SK-N-SH treated with all-trans-retinoic acid at 6 μM for 48 hours (cell line): ENCODE measurements around the gene ARIH2.

Source experiments
- ATAC-seq: fragments of 200-7000 bp; cut with Tn5 transposase; 3 replicates; pipeline ENCODE4 v1.9.1; 2020; ENCODE audit warnings: mild to moderate bottlenecking, moderate library complexity
- ARNTL ChIP-seq: fragments of 450-650 bp; formaldehyde crosslinking; IDR thresholded peaks from 2 replicates; pipeline ENCODE4 v1.5.0; 2020; ENCODE audit warnings: low read depth, mild to moderate bottlenecking, moderate library complexity, borderline replicate concordance
- ESRRG ChIP-seq: fragments of 250-450 bp; sonication (Bioruptor Pico); IDR thresholded peaks from 2 replicates; pipeline ENCODE4 v1.6.1; 2021; ENCODE audit warnings: mild to moderate bottlenecking
- GLIS3 ChIP-seq: fragments of 250-450 bp; sonication (Bioruptor Pico); IDR thresholded peaks from 2 replicates; pipeline ENCODE4 v1.5.0; 2020; ENCODE audit warnings: mild to moderate bottlenecking, moderate library complexity
- SNAI2 ChIP-seq: fragments of 250-450 bp; sonication (Bioruptor Pico); IDR thresholded peaks from 2 replicates; pipeline ENCODE4 v1.5.0; 2020; ENCODE audit warnings: mild to moderate bottlenecking, moderate library complexity
- TOX ChIP-seq: fragments of 250-450 bp; sonication (Bioruptor Pico); IDR thresholded peaks from 2 replicates; pipeline ENCODE4 v1.8.0; 2021; ENCODE audit warnings: mild to moderate bottlenecking, moderate library complexity, borderline replicate concordance
- ZC3H10 ChIP-seq: fragments of 250-450 bp; sonication (Bioruptor Pico); IDR thresholded peaks from 2 replicates; pipeline ENCODE4 v1.5.1; 2021; ENCODE audit warnings: mild to moderate bottlenecking, moderate library complexity
- ZFP30 ChIP-seq: fragments of 450-650 bp; formaldehyde crosslinking; IDR thresholded peaks from 2 replicates; pipeline ENCODE4 v1.5.0; 2022; ENCODE audit warnings: mild to moderate bottlenecking, moderate library complexity
- ZNF565 ChIP-seq: fragments of 450-650 bp; formaldehyde crosslinking; conservative IDR thresholded peaks from 2 replicates; pipeline ENCODE4 v1.5.0; 2020; ENCODE audit warnings: low read depth, mild to moderate bottlenecking, moderate library complexity
- ZNF70 ChIP-seq: fragments of 450-650 bp; formaldehyde crosslinking; IDR thresholded peaks from 2 replicates; pipeline ENCODE4 v1.5.0; 2020; ENCODE audit warnings: mild to moderate bottlenecking, moderate library complexity
- ZNF8 ChIP-seq: fragments of 450-650 bp; formaldehyde crosslinking; IDR thresholded peaks from 2 replicates; pipeline ENCODE4 v1.5.0; 2020; ENCODE audit warnings: mild to moderate bottlenecking, moderate library complexity
- TF ChIP-seq, protein P1 (sequence below): fragments of 250-450 bp; sonication (Bioruptor Pico); IDR thresholded peaks from 2 replicates; pipeline ENCODE4 v1.8.0; 2021; ENCODE audit warnings: low read depth, mild to moderate bottlenecking, moderate library complexity, borderline replicate concordance
- TF ChIP-seq, protein P2 (sequence below): fragments of 250-450 bp; sonication (Bioruptor Pico); IDR thresholded peaks from 2 replicates; pipeline ENCODE4 v1.8.0; 2020; ENCODE audit warnings: mild to moderate bottlenecking, moderate library complexity, borderline replicate concordance
- TF ChIP-seq, protein P3 (sequence below): fragments of 250-450 bp; sonication (Bioruptor Pico); IDR thresholded peaks from 2 replicates; pipeline ENCODE4 v1.5.1; 2021; ENCODE audit warnings: mild to moderate bottlenecking, moderate library complexity
- TF ChIP-seq, protein P4 (sequence below): fragments of 250-450 bp; sonication (Bioruptor Pico); IDR thresholded peaks from 2 replicates; pipeline ENCODE4 v1.5.0; 2020; ENCODE audit warnings: mild to moderate bottlenecking, moderate library complexity
- TF ChIP-seq, protein P5 (sequence below): fragments of 250-450 bp; sonication (Bioruptor Pico); IDR thresholded peaks from 2 replicates; pipeline ENCODE4 v1.5.1; 2020; ENCODE audit warnings: low read depth, mild to moderate bottlenecking, moderate library complexity

The ARIH2 gene

DNA sequence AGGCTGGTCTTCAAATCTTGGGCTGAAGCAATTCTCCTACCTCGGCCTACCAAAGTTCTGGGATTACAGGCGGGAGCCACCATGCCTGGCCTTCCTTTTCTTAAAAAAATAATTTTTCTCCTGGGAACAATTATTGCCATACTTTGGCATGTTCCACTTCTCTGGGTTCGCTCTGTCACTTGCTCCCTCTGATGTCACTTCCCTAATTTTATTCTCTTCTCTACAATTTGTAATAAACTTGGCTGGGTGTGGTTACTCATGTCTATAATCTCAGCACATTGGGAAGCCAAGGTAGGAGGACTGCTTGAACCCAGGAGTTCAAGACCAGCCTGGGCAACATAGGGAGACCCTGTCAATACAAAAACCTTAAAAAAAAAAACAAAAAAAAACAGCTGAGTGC lies 116.6 kb downstream of the ARIH2 start:
- ATAC-seq: no peak
- TF ChIP-seq, protein P1, sequence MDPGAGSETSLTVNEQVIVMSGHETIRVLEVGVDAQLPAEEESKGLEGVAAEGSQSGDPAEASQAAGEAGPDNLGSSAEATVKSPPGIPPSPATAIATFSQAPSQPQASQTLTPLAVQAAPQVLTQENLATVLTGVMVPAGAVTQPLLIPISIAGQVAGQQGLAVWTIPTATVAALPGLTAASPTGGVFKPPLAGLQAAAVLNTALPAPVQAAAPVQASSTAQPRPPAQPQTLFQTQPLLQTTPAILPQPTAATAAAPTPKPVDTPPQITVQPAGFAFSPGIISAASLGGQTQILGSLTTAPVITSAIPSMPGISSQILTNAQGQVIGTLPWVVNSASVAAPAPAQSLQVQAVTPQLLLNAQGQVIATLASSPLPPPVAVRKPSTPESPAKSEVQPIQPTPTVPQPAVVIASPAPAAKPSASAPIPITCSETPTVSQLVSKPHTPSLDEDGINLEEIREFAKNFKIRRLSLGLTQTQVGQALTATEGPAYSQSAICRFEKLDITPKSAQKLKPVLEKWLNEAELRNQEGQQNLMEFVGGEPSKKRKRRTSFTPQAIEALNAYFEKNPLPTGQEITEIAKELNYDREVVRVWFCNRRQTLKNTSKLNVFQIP: no peak
- TF ChIP-seq ZC3H10 (no peak), ARNTL (CRISPR knock-in tag) (no peak), ZNF565 (CRISPR knock-in tag) (no peak), ESRRG (CRISPR knock-in tag) (no peak), SNAI2 (no peak), ZNF8 (CRISPR knock-in tag) (no peak), GLIS3 (no peak), ZNF70 (no peak), TOX (no peak), ZFP30 (no peak)
- TF ChIP-seq, protein P2, sequence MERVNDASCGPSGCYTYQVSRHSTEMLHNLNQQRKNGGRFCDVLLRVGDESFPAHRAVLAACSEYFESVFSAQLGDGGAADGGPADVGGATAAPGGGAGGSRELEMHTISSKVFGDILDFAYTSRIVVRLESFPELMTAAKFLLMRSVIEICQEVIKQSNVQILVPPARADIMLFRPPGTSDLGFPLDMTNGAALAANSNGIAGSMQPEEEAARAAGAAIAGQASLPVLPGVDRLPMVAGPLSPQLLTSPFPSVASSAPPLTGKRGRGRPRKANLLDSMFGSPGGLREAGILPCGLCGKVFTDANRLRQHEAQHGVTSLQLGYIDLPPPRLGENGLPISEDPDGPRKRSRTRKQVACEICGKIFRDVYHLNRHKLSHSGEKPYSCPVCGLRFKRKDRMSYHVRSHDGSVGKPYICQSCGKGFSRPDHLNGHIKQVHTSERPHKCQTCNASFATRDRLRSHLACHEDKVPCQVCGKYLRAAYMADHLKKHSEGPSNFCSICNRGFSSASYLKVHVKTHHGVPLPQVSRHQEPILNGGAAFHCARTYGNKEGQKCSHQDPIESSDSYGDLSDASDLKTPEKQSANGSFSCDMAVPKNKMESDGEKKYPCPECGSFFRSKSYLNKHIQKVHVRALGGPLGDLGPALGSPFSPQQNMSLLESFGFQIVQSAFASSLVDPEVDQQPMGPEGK (CRISPR knock-in tag): no peak
- TF ChIP-seq, protein P3, sequence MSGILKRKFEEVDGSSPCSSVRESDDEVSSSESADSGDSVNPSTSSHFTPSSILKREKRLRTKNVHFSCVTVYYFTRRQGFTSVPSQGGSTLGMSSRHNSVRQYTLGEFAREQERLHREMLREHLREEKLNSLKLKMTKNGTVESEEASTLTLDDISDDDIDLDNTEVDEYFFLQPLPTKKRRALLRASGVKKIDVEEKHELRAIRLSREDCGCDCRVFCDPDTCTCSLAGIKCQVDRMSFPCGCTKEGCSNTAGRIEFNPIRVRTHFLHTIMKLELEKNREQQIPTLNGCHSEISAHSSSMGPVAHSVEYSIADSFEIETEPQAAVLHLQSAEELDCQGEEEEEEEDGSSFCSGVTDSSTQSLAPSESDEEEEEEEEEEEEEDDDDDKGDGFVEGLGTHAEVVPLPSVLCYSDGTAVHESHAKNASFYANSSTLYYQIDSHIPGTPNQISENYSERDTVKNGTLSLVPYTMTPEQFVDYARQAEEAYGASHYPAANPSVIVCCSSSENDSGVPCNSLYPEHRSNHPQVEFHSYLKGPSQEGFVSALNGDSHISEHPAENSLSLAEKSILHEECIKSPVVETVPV: no peak
- TF ChIP-seq, protein P4, sequence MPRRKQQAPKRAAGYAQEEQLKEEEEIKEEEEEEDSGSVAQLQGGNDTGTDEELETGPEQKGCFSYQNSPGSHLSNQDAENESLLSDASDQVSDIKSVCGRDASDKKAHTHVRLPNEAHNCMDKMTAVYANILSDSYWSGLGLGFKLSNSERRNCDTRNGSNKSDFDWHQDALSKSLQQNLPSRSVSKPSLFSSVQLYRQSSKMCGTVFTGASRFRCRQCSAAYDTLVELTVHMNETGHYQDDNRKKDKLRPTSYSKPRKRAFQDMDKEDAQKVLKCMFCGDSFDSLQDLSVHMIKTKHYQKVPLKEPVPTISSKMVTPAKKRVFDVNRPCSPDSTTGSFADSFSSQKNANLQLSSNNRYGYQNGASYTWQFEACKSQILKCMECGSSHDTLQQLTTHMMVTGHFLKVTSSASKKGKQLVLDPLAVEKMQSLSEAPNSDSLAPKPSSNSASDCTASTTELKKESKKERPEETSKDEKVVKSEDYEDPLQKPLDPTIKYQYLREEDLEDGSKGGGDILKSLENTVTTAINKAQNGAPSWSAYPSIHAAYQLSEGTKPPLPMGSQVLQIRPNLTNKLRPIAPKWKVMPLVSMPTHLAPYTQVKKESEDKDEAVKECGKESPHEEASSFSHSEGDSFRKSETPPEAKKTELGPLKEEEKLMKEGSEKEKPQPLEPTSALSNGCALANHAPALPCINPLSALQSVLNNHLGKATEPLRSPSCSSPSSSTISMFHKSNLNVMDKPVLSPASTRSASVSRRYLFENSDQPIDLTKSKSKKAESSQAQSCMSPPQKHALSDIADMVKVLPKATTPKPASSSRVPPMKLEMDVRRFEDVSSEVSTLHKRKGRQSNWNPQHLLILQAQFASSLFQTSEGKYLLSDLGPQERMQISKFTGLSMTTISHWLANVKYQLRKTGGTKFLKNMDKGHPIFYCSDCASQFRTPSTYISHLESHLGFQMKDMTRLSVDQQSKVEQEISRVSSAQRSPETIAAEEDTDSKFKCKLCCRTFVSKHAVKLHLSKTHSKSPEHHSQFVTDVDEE: no peak
- TF ChIP-seq, protein P5, sequence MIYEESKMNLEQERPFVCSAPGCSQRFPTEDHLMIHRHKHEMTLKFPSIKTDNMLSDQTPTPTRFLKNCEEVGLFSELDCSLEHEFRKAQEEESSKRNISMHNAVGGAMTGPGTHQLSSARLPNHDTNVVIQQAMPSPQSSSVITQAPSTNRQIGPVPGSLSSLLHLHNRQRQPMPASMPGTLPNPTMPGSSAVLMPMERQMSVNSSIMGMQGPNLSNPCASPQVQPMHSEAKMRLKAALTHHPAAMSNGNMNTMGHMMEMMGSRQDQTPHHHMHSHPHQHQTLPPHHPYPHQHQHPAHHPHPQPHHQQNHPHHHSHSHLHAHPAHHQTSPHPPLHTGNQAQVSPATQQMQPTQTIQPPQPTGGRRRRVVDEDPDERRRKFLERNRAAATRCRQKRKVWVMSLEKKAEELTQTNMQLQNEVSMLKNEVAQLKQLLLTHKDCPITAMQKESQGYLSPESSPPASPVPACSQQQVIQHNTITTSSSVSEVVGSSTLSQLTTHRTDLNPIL: no peak
- TF ChIP-seq, all 23 proteins: peak for 0
